Stimulated activated naive CD8-positive, alpha-beta T cell treated with anti-CD3 and anti-CD28 coated beads, Interleukin-15, Interleukin-2, amounts not matched to agents 100 U/mL and 50 U/mL, for 24 hours (primary cell): ENCODE measurements around the gene UPK1A.
A peak's percentile ranks its signal among the peaks of the same experiment; 100 is the strongest.
"Not testable (repeated sequence)": the region's sequence is repeated elsewhere in the genome, so short reads cannot be mapped to it uniquely, and the experiment has no call there.

ENCODE experiments used
- ATAC-seq: fragments of 150-1000 bp; cut with Tn5 transposase; one replicate; pipeline ENCODE4 v1.10.0; 2021
- DNase-seq: peaks from one replicate; pipeline ENCODE4 v3.0.0; 2021

Gene UPK1A

GRCh38 chr19:35644987-35645679, 21.2 kb upstream of the UPK1A start:
- peak; percentile 9 for ATAC-seq
- peak; percentile 94 for DNase-seq

GRCh38 chr19:35645680-35646511, 20.4 kb upstream of the UPK1A start:
- ATAC-seq (no peak), DNase-seq (no peak)

DNA sequence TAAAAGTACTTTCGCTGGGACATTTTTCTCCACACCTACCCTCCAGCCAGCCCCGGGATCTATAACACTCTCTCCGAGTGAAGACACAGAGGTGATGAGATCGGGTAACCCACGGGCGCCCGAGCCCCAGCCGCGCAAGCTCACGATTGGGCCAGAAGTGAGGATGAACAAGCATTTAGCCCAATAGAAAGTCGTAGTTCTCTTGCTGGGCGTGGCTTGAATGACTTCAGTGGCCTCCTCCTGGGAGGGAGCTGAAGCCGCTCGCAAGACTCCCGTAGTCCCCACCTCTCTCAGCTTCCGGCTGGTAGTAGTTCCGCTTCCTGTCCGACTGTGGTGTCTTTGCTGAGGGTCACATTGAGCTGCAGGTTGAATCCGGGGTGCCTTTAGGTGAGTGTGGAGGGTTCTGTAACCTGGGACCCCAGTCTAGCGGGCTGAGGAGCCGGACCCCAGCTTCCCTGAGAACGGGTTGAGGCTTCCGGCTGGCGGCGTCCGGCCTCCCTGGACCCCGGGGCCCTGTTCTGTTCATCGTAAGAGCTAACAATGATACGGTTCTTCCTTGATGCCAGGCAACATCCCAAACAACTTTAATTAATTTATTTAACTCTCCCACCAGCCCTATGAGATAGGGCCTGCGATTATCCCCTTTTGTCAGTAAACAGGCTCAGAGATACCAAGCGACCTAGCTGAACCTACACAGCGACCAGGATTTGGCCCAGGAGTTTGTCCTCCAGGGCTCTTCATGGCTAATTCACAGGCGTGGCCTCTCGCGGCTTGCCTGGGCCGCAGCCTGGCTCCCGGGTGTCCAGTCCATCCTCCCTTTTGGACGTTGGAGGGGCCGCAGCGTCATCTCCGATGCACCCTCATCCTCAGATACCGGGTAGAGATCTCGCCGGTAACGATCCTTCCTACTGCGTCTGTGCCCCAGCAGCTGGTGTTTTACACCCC, 18.0 kb upstream of the UPK1A start, which contains the start of gene COX6B1:
TSS of gene COX6B1 (plus strand) at position 307 of the 945 bp plus-strand sequence. CDS start 2,921 bp downstream, outside the sequence.
- ATAC-seq = peak; percentile 76

DNA sequence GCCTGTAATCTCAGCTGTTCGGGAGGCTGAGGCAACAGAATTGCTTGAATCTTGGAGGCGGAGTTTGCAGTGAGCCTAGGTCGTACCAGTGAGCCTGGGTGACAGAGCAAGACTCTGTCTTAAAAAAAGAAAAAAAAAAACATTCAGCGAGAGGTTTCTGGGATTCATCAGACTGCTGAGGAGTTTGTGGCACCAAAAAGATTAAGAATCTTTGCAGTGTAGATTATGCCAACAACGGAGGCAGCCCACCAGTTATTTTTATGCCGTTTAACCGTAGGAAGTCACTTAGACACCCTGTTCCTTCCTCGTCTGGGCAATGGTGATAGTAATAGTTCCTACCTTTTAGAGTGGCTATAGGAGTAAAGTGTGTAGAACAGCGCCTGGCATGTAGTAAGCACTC, 15.7 kb upstream of the UPK1A start:
- ATAC-seq (no peak), DNase-seq (no peak)

More for the DNA sequence above, 18.0 kb upstream of the UPK1A start, which contains the start of gene COX6B1:
- DNase-seq = peak; percentile 91

DNA sequence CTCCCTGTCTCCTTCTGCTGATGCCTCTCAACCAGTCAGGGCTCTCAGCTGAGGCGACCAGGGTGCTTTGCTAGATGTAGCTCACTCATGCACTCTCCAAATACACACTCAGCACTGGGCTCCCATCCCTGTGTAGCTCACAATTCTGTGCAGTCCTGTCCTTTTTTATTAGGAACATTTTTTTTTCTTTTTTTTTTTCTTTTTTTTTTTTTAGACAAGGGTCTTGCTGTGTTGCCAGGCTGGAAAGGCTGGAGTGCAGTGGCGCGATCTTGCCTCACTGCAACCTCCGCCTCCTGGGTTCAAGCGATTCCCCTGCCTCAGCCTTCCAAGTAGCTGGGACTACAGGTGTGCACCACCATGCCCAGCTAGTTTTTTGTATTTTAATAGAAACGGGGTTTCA, 11.5 kb upstream of the UPK1A start:
- ATAC-seq = peak; percentile 36
- not testable (repeated sequence) for DNase-seq

GRCh38 chr19:35655600-35655999, 10.7 kb upstream of the UPK1A start:
- ATAC-seq = no peak
- no peak for DNase-seq

- DNase-seq (no peak), ATAC-seq (no peak)
Measured at GRCh38 chr19:35656700-35657099, 9.6 kb upstream of the UPK1A start.

DNA sequence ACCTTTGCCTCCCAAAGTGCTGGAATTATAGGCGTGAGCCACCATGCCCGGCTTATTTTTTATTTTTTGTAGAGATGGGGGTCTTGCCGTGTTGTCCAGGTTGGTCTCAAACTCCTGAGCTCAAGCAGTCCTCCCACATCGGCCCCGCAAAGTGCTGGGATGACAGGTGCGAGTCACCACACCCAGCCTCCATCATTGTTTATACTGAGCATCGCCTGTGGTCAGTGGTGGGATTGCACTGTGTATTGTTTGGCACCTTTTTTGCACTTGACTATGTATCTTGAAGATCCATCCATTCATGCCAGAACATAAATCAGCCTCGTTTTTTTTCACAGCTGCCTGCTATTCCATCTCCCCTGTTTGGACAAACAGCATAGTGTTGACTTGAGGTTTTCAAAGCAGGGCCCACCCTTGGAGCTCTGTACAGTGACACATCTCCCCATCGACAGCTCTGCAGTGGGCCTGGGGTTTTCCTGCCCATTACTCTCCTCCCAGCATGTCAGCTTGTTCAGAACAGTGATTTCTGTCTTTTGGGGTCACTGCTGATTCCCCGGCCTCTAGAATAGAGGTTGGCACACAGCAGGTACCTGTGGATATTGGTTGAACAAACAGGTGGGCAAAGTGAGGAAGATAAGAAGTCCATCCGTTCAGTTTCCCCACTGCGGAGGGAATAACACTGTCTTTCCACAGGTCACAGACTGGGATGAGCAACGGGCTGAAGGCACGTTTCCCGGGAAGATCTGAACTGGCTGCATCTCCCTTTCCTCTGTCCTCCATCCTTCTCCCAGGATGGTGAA, 8.2 kb upstream of the UPK1A start:
- ATAC-seq (no peak), DNase-seq (no peak)

DNA sequence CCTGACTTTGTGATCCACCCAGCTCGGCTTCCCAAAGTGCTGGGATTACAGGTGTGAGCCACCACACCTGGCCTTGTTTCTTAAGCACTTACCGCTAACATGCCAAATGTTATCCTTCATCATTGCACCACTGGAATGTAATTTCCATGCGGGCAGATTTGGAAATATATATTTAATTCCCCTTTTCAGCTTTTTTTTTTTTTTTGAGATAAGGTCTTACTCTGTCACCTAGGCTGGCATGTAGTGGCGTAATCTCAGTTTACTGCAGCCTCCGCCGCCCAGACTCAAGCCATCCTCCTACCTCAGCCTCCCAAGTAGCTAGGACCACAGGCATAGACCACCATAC, 4.3 kb upstream of the UPK1A start:
- ATAC-seq = no peak

DNA sequence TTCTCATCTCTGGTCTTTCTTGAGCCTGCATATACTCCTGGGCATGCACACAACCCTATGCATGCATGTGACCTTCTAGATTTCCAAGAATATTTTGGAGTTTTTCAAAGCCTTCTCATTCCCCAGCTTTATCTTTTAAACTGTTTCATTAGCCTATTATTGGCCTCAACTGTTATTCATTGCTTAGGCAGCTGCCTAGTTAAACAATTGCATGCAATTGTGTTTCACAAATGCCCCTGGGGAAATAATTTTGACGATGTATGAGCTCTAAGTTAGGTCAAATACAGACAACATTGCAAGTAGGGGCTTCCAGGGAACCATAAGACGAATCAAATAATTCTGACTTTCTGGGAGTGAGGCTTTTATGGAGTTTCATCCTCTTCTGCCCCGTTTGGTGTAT, 2.3 kb upstream of the UPK1A start:
- ATAC-seq (no peak), DNase-seq (no peak)

More for the DNA sequence above, 4.3 kb upstream of the UPK1A start:
- DNase-seq = no peak

DNA sequence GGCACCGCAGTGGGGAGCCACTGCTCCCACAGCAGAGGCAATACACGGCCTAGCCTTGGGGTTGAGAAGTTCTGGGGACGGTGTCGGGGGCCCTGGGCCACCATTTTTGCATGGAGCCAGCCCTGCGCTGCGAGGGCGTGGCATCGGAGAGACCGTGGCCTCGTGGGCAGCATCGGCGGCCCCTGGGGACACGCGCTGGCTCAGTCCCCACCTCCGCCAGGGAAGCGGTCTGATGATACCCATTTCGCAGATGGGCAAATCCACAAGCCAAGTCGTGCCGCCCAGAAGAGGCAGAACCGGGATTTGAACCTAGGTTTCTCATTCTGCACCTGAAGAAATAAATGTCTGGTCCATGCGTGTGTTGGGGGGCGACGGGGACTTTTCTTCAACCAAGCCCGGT, 1.2 kb upstream of the UPK1A start:
- ATAC-seq (no peak), DNase-seq (no peak)

GRCh38 chr19:35665604-35666003, 713 bp upstream of the UPK1A start:
- no peak for ATAC-seq
- no peak for DNase-seq

DNA sequence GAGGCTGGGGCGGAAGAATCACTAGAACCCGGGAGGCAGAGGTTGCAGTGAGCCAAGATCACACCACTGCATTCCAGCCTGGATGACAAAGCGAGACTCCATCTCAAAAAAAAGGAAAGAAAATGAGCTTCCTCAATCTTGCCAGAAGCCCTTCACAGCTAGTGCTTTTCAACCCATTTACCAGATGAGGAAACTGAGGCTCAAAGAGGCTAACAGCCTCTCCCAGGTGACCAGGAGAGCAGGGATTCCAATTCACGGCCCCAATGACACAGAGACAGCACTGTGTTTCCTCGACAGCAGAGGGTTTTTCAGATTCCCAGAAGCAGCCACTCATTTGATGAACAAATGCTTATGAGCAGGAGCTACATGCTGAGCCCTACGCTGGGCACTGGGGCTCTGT, 3.2 kb downstream of the UPK1A start:
- DNase-seq (no peak), ATAC-seq (no peak)

DNA sequence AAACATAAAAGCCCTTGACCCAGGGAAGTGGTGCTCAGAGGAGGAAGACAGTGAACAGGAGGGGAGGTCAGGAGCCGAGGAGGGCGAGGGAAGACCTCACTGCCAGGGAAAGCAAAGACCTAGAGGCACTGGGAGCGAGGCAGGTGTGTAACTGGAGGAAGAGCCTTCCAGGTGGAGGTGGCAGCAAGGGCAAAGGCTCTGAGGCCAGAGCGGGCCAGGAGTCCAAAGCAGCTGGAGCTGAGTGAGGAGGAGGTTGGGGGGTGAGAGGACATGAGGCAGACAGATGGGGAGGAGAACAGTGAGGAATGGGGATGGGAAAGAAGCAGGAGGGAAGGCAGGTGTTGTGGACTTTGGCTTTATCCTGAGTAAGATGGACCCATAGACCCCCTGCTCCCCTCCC, 3.7 kb downstream of the UPK1A start:
- ATAC-seq = no peak

DNA sequence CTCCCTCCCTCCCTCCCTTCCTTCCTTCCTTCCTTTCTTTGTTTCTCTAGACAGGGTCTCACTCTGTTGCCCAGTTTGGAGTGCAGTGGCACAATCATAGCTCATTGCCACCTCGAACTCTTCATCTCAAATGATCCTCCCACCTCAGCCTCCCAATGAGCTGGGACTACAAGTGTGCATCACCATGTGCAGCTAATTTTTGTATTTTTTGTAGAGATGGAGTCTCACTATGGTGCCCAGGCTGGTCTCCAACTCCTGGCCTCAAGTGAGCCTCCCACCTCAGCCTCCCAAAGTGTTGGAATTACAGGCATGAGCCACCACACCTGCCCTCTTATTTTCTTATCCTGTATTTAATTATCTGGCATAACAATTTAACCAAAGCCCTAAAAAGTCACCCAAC, 4.4 kb downstream of the UPK1A start:
- DNase-seq (no peak), ATAC-seq (no peak)

More for the DNA sequence above, 3.7 kb downstream of the UPK1A start:
- DNase-seq = no peak

DNA sequence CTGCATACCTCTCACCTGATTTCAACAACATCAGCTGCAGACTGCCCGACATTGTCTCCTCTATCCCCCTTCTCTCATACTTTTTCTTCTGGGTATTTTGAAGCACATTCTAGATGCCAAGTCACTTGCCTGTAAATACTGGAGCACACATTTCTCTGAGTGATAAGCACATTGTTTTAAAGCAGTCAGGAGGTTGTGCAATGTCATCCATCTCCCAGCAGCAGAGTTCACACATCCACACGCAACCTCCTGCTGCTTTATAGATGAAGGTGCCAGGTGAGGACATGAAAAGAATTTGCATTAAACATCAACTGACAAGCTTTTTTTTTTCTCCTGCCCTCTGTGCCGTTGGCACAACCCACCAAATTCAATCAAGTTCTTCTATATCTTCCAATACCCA, 5.5 kb downstream of the UPK1A start:
- DNase-seq (no peak), ATAC-seq (no peak)

- peak; percentile 63 for DNase-seq
- ATAC-seq = peak; percentile 89
Measured at GRCh38 chr19:35673121-35673804, 6.9 kb downstream of the UPK1A start.

DNA sequence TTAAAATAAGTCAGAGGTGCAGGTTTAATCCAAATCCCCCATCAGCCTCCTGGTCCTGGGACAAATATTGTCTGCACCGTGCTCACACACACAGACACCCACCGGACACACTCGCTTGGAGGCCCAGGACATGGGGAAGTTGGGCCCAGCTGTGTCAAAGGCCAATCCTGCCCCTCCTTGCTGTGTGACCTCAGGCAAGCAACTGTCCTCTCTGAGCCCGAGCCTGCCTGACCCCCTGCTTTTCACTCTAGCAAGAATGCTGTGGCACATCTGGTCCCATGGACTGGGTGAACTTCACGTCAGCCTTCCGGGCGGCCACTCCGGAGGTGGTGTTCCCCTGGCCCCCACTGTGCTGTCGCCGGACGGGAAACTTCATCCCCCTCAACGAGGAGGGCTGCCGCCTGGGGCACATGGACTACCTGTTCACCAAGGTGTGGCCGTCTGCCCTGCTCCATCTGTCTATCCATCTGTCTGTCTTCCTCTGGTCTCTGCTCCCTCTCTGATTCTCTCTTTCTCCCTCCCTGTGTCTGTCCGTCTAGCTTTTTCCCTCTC, 9.3 kb downstream of the UPK1A start:
- ATAC-seq (no peak), DNase-seq (no peak)

- ATAC-seq (no peak), DNase-seq (no peak)
Measured at GRCh38 chr19:35689836-35690235, 23.5 kb downstream of the UPK1A start.

GRCh38 chr19:35691106-35691505, 24.8 kb downstream of the UPK1A start:
- not testable (repeated sequence) for DNase-seq

DNA sequence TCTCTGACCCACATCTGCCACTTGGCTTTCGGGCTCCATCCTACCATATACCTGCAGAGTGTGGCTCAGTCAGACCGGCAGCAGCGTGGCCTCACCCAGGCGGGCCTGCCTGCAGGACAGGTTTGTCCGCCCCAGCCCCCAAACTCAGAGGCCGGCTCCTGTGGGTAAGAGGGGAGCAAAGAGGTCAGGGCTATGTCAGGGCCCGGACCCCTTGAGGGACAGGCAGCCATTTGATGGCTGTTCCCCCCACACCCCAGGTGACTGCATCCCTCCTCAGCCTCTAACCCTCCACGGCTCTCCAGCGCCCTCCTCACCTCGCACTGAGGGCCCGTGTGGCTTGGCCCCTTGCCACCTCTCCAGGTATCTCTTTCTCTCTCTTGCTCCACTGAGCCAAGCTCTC, 25.7 kb downstream of the UPK1A start:
- ATAC-seq = no peak
- DNase-seq = no peak

More at GRCh38 chr19:35691106-35691505, 24.8 kb downstream of the UPK1A start:
- ATAC-seq = not testable (repeated sequence)
